Upper lobe of right lung (tissue), 1 donor: ENCODE data around the gene ANP32E. TPM values are rescaled to one million over a fixed set of nuclear protein-coding genes. Genes with fewer than 3 reads are reported as not detected.
A peak's percentile ranks its signal among the peaks of the same experiment; 100 is the strongest.
"Not testable (repeated sequence)": the region's sequence is repeated elsewhere in the genome, so short reads cannot be mapped to it uniquely, and the experiment has no call there.

Experiments
- ATAC-seq: fragments of 200-7000 bp; cut with Tn5 transposase; one replicate; pipeline ENCODE4 v1.9.1; 2020; ENCODE audit warnings: mild to moderate bottlenecking, moderate library complexity
- DNase-seq: peaks from one replicate; pipeline ENCODE4 v3.0.0-alpha.2; 2020
- H3K27ac ChIP-seq: fragments of 200-600 bp; one replicate; pipeline ENCODE4 v1.8.0; 2022
- H3K27me3 ChIP-seq: fragments of 200-600 bp; one replicate; pipeline ENCODE4 v1.8.0; 2022; ENCODE audit warnings: mild to moderate bottlenecking
- H3K36me3 ChIP-seq: fragments of 200-600 bp; one replicate; pipeline ENCODE4 v1.8.0; 2022
- H3K4me1 ChIP-seq: fragments of 200-600 bp; one replicate; pipeline ENCODE4 v1.8.0; 2022
- H3K4me3 ChIP-seq: fragments of 200-600 bp; one replicate; pipeline ENCODE4 v1.8.0; 2022; ENCODE audit warnings: mild to moderate bottlenecking
- H3K9me3 ChIP-seq: fragments of 200-600 bp; one replicate; pipeline ENCODE4 v1.8.0; 2022
- intact Hi-C: fragments of 100-400 bp; cut with DNase I; formaldehyde crosslinking; loops from one replicate; pipeline ENCODE4 v1.11.0; 2022
- total RNA-seq: library from RNA; stranded (reverse); fragmentation: NEBNext Ultra II Directional; extraction: Animal tissue kit (Norgen Biotek cat#: 25700); gene quantifications from one replicate; pipeline ENCODE4 v1.2.1, GENCODE V29; 2021
- TF ChIP-seq, protein P1 (sequence below): fragments of 200-600 bp; IDR thresholded peaks from one replicate; pipeline ENCODE4 v1.8.0; 2022; ENCODE audit warnings: antibody characterized with exemption
- donor health status: DM: no; HTN: yes; CAD: no; lungs with severe emphysema.

ANP32E gene
- total RNA-seq, 1 donor from 2014 or later, result 29.6 TPM

GRCh38 chr1:150213170-150214098 is 22.5 kb downstream of the ANP32E start:
- H3K36me3 ChIP-seq, result peaks cover under 1% of the 10 kb centered on the region
- peak; percentile 98 for DNase-seq
- peak; percentile 100 for ATAC-seq
- H3K27me3 ChIP-seq, result no peaks in the 10 kb centered on the region
- no peaks in the 10 kb centered on the region for H3K9me3 ChIP-seq
- H3K4me3 ChIP-seq, result peak overlapping the region; percentile 52
- TF ChIP-seq, protein P1, sequence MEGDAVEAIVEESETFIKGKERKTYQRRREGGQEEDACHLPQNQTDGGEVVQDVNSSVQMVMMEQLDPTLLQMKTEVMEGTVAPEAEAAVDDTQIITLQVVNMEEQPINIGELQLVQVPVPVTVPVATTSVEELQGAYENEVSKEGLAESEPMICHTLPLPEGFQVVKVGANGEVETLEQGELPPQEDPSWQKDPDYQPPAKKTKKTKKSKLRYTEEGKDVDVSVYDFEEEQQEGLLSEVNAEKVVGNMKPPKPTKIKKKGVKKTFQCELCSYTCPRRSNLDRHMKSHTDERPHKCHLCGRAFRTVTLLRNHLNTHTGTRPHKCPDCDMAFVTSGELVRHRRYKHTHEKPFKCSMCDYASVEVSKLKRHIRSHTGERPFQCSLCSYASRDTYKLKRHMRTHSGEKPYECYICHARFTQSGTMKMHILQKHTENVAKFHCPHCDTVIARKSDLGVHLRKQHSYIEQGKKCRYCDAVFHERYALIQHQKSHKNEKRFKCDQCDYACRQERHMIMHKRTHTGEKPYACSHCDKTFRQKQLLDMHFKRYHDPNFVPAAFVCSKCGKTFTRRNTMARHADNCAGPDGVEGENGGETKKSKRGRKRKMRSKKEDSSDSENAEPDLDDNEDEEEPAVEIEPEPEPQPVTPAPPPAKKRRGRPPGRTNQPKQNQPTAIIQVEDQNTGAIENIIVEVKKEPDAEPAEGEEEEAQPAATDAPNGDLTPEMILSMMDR, result peak; percentile 42
- peaks cover 10% of the 10 kb centered on the region for H3K4me1 ChIP-seq
- H3K27ac ChIP-seq, result peak overlapping the region; percentile 87
- intact Hi-C loops, result no loop called here

GRCh38 chr1:150212070-150212469 is 23.8 kb downstream of the ANP32E start:
- Histone ChIP-seq H3K27ac (no peak overlapping the region), H3K36me3 (no peaks in the 10 kb centered on the region), H3K4me1 (peaks cover 10% of the 10 kb centered on the region), H3K4me3 (no peak overlapping the region), H3K27me3 (no peaks in the 10 kb centered on the region), H3K9me3 (no peaks in the 10 kb centered on the region)
- no peak for ATAC-seq
- TF ChIP-seq, protein P1, result no peak
- intact Hi-C loops, result no loop called here
- DNase-seq, result no peak

GRCh38 chr1:150210706-150211105 is 25.2 kb downstream of the ANP32E start:
- H3K4me3 ChIP-seq, result no peak overlapping the region
- no peak for DNase-seq
- no peaks in the 10 kb centered on the region for H3K27me3 ChIP-seq
- H3K36me3 ChIP-seq, result no peaks in the 10 kb centered on the region
- H3K4me1 ChIP-seq, result peaks cover 10% of the 10 kb centered on the region
- intact Hi-C loops, result no loop called here
- TF ChIP-seq, protein P1, result no peak
- no peak for ATAC-seq
- no peaks in the 10 kb centered on the region for H3K9me3 ChIP-seq
- H3K27ac ChIP-seq, result no peak overlapping the region

GRCh38 chr1:150210091-150210490 is 25.8 kb downstream of the ANP32E start:
- Histone ChIP-seq H3K4me1 (peaks cover 10% of the 10 kb centered on the region), H3K27ac (no peak overlapping the region), H3K27me3 (no peaks in the 10 kb centered on the region), H3K9me3 (no peaks in the 10 kb centered on the region), H3K36me3 (no peaks in the 10 kb centered on the region), H3K4me3 (no peak overlapping the region)
- TF ChIP-seq, protein P1, result no peak
- DNase-seq (no peak), ATAC-seq (no peak)
- intact Hi-C loops, result no loop called here

GRCh38 chr1:150208460-150208859 is 27.5 kb downstream of the ANP32E start:
- H3K36me3 ChIP-seq, DNase-seq, H3K4me1 ChIP-seq, intact Hi-C loops, H3K27me3 ChIP-seq, H3K9me3 ChIP-seq, H3K27ac ChIP-seq, ATAC-seq, H3K4me3 ChIP-seq: not testable (repeated sequence)

- TF ChIP-seq, protein P1, result no peak
- Histone ChIP-seq H3K27me3 (no peaks in the 10 kb centered on the region), H3K27ac (no peak overlapping the region), H3K4me1 (no peaks in the 10 kb centered on the region), H3K4me3 (no peak overlapping the region), H3K9me3 (no peaks in the 10 kb centered on the region), H3K36me3 (no peaks in the 10 kb centered on the region)
- intact Hi-C loops, result no loop called here
- DNase-seq (no peak), ATAC-seq (no peak)
Measured at GRCh38 chr1:150207281-150207971, 28.5 kb downstream of the ANP32E start.
